ENCODE results near the gene CYP46A1. TPM values are rescaled to one million over a fixed set of nuclear protein-coding genes. Genes with fewer than 3 reads are reported as not detected.

The CYP46A1 gene
- total and polyA plus RNA-seq, 2 donors (not counting 1 experiment from before 2014, with no cell fraction given): 0.27 to 0.28 TPM

- no peak for DNase-seq
- Histone ChIP-seq H3K9me3 (ENCODE audit: control extremely low read depth in 1 of 3, control insufficient read depth in 2 of 3, insufficient read depth in 1 of 3, low read length in 2 of 3) (no peaks in the 10 kb centered on the region), H4K20me1 (ENCODE audit: control insufficient read depth, insufficient read depth, low read length, poor library complexity, severe bottlenecking) (no peaks in the 10 kb centered on the region), H3K27ac (ENCODE audit: low read length in 2 of 2) (no peak overlapping the region), H3K9ac (ENCODE audit: low read length) (no peak overlapping the region), H3K79me2 (ENCODE audit: control insufficient read depth, insufficient read depth, low read length) (no peaks in the 10 kb centered on the region), H3K4me3 (ENCODE audit: control extremely low read depth in 1 of 5, extremely low read depth in 1 of 5, insufficient read depth in 1 of 5, low read depth in 2 of 5, low read length in 4 of 5) (no peak overlapping the region), H3K4me1 (ENCODE audit: control insufficient read depth in 2 of 2, insufficient read depth in 2 of 2, low read length in 2 of 2) (peaks cover 0 to 3% of the 10 kb centered on the region in 2 donors), H3K36me3 (replicated peaks in 1 of 2; ENCODE audit: control extremely low read depth in 1 of 2, control insufficient read depth in 1 of 2, extremely low read depth in 1 of 2, insufficient read depth in 2 of 2, low read length in 1 of 2) (no peaks in the 10 kb centered on the region), H3K27me3 (replicated peaks in 1 of 4; ENCODE audit: control extremely low read depth in 1 of 4, control insufficient read depth in 3 of 4, insufficient read depth in 4 of 4, low read length in 3 of 4) (peaks cover 0 to 33% (median 5%) of the 10 kb centered on the region in 4 experiments), H3K4me2 (replicated peaks; ENCODE audit: low read depth, low read length, poor library complexity, severe bottlenecking) (no peak overlapping the region), H2AFZ (ENCODE audit: insufficient read depth, low read depth, low read length, poor library complexity, severe bottlenecking) (no peak overlapping the region)
- TF ChIP-seq EZH2 (IDR thresholded peaks at IDR 0.05; ENCODE audit: borderline replicate concordance, insufficient read depth, low read depth, low read length, poor library complexity, severe bottlenecking) (no peak), CTCF (IDR thresholded peaks at IDR 0.05) (no peak)
- Mint-ChIP-seq H3K9me3 (ENCODE audit: insufficient read depth) (no peaks in the 10 kb centered on the region), H3K27ac (no peak overlapping the region), H3K4me3 (no peak overlapping the region), H3K27me3 (peaks cover 34% of the 10 kb centered on the region), H3K4me1 (peaks cover 2% of the 10 kb centered on the region)
- ChIA-PET CTCF (no interaction called here), POLR2A (no interaction called here)
- ATAC-seq (ENCODE audit: low read depth): no peak
- WGBS (ENCODE audit: insufficient coverage): 52% methylated on average over 4 of the region's 4 CpGs
- intact Hi-C loops (cut with micrococcal nuclease): no loop called here
Measured at GRCh38 chr14:99728981-99729451, 44.9 kb downstream of the CYP46A1 start.

GRCh38 chr14:99729991-99730875 is 46.1 kb downstream of the CYP46A1 start:
- H3K27ac ChIP-seq (ENCODE audit: low read length in 2 of 2): no peak overlapping the region
- peak; percentile 34 for DNase-seq
- TF ChIP-seq EZH2 (IDR thresholded peaks at IDR 0.05; ENCODE audit: borderline replicate concordance, insufficient read depth, low read depth, low read length, poor library complexity, severe bottlenecking) (no peak), CTCF (IDR thresholded peaks at IDR 0.05) (peak; percentile 68)
- H3K4me3 Mint-ChIP-seq: peak overlapping the region; percentile 57
- peak overlapping the region; percentile 62 for H3K4me2 ChIP-seq (replicated peaks; ENCODE audit: low read depth, low read length, poor library complexity, severe bottlenecking)
- POLR2A ChIA-PET: no interaction called here
- no peaks in the 10 kb centered on the region for H3K9me3 ChIP-seq (ENCODE audit: control extremely low read depth in 1 of 3, control insufficient read depth in 2 of 3, insufficient read depth in 1 of 3, low read length in 2 of 3)
- H2AFZ ChIP-seq (ENCODE audit: insufficient read depth, low read depth, low read length, poor library complexity, severe bottlenecking): peak overlapping the region; percentile 30
- H3K9me3 Mint-ChIP-seq (ENCODE audit: insufficient read depth): no peaks in the 10 kb centered on the region
- ATAC-seq (ENCODE audit: low read depth): peak; percentile 45
- CTCF ChIA-PET: interaction anchor here (1.3 kb wide), 1 partner anchor 10 kb away, joined by 3 read pairs; no protein-coding TSS in a partner anchor
- H4K20me1 ChIP-seq (ENCODE audit: control insufficient read depth, insufficient read depth, low read length, poor library complexity, severe bottlenecking): no peaks in the 10 kb centered on the region
- no peak overlapping the region for H3K27ac Mint-ChIP-seq
- 8% methylated on average over 73 of the region's 75 CpGs for WGBS (ENCODE audit: insufficient coverage)
- H3K4me1 ChIP-seq (ENCODE audit: control insufficient read depth in 2 of 2, insufficient read depth in 2 of 2, low read length in 2 of 2): peaks cover 0 to 3% of the 10 kb centered on the region in 2 donors
- H3K4me3 ChIP-seq (ENCODE audit: control extremely low read depth in 1 of 5, extremely low read depth in 1 of 5, insufficient read depth in 1 of 5, low read depth in 2 of 5, low read length in 4 of 5): no peak overlapping the region
- no peak overlapping the region for H3K9ac ChIP-seq (ENCODE audit: low read length)
- H3K36me3 ChIP-seq (replicated peaks in 1 of 2; ENCODE audit: control extremely low read depth in 1 of 2, control insufficient read depth in 1 of 2, extremely low read depth in 1 of 2, insufficient read depth in 2 of 2, low read length in 1 of 2): no peaks in the 10 kb centered on the region
- peaks cover 2% of the 10 kb centered on the region for H3K4me1 Mint-ChIP-seq
- peaks cover 0 to 34% (median 5%) of the 10 kb centered on the region in 4 experiments for H3K27me3 ChIP-seq (replicated peaks in 1 of 4; ENCODE audit: control extremely low read depth in 1 of 4, control insufficient read depth in 3 of 4, insufficient read depth in 4 of 4, low read length in 3 of 4)
- peaks cover 35% of the 10 kb centered on the region for H3K27me3 Mint-ChIP-seq
- no peaks in the 10 kb centered on the region for H3K79me2 ChIP-seq (ENCODE audit: control insufficient read depth, insufficient read depth, low read length)
- intact Hi-C loops (cut with micrococcal nuclease): no loop called here

All from B cell (primary cell).